Activated CD4-positive, alpha-beta T cell treated with anti-CD3 and anti-CD28 coated beads, Interleukin-2, amount 50 U/mL, for 4 hours (primary cell): ENCODE results near the gene MTERF1.

Source experiments
- DNase-seq, 2 experiments: peaks; one replicate each; pipeline ENCODE4 v3.0.0-alpha.2; 2020

Gene MTERF1

GRCh38 chr7:91832493-91833045, 47.9 kb downstream of the MTERF1 start:
- DNase-seq, result no peak

- no peak for DNase-seq
These were observed 53.3 kb downstream of the MTERF1 start for GRCh38 chr7:91827169-91827568.

GRCh38 chr7:91826377-91826776, 54.1 kb downstream of the MTERF1 start:
- DNase-seq, result no peak

- no peak for DNase-seq
These were observed 56.3 kb downstream of the MTERF1 start for GRCh38 chr7:91824201-91824600.
